GM19463 (cell line): ENCODE data around the gene SLC4A4.

Experiments
- ATAC-seq: cut with Tn5 transposase; IDR thresholded peaks from one replicate; pipeline ENCODE4 v1.9.1; 2021; ENCODE audit warnings: mild to moderate bottlenecking, moderate library complexity; ENCODE audit not compliant: unreplicated experiment

The SLC4A4 gene

DNA sequence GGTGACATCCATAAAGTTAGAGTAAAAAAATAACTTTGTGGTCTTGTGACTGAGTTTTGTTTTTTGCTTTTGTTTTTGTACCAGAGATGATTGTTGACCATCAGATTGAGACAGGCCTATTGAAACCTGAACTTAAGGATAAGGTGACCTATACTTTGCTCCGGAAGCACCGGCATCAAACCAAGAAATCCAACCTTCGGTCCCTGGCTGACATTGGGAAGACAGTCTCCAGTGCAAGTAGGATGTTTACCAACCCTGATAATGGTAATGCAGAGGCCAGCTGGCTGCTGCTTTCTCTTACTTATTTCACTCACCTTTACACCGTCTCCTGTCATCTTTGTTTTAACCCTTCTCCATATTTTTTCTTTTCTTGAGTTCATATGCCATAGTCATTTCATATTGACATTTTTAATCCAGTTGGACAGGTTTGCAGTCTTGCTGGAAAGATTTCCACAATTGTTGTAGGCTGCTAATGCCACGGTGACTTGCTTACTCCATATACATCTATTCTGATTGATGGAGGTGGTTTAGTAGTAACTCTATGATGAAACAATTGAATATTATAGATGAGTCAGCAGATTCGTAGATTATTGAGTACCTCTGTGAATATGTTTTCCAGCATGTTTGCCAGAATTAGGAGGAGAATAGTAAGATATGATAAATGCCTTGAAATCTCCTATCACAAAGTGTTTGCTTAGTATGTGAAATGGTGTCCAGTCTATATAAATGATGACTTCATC is 18.3 kb downstream of the SLC4A4 start:
- ATAC-seq: no peak

DNA sequence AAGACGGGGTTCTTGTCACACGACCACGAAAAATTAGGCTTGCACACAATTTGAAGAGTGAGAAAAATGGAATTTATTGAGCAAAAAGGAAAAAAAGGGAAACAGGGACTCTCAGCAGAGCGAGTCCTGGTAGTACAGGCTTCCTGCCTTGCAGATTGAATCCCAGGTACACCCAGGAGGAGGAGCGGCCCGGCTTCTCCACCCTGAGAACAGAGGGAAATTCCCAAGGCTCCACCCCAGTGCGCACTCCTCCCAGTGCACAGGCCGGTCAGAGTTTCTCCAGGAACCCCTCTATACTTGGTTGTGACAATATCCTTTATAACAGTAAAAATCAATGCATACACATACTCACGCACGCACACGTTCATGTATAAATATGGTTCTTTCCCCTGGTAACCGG is 22.0 kb downstream of the SLC4A4 start:
- ATAC-seq: no peak

DNA sequence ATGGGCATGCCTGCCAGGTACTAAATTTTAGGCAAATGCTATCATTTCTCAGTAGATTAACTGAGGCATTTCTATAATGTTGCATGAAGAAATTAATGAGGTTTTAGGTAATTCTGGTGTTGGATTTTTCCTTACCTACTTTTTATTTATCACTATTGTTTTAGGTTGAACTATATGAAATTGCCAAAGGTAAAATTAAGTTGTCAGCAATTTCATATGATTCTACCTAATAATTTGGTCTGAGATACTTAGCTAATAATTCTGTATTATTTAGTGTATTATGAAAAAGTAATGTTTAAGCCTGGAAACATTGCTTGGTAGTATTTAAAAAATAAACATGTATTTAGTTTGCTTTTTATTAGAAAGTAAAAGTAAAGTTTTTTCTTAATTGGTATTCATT is 22.7 kb downstream of the SLC4A4 start:
- no peak for ATAC-seq

DNA sequence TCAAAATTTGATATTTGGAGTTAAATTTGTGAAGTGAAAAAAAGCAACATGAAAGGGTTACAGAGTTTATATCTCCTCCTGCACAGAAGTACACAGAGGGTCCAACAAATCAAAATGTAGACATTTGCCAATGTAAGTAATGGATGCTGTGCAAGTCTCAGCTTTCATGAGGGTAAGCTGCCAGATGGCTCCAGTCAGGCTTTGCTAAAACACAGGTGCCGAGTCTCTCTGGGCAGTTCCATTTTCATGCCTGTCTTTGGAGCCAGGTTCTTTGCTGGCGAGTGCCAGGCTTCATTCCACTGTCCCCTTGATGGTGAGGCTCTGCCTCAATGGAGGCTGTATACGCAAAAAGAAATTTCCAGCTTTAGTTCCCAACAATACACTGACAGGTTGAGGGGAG is 27.9 kb downstream of the SLC4A4 start:
- no peak for ATAC-seq

DNA sequence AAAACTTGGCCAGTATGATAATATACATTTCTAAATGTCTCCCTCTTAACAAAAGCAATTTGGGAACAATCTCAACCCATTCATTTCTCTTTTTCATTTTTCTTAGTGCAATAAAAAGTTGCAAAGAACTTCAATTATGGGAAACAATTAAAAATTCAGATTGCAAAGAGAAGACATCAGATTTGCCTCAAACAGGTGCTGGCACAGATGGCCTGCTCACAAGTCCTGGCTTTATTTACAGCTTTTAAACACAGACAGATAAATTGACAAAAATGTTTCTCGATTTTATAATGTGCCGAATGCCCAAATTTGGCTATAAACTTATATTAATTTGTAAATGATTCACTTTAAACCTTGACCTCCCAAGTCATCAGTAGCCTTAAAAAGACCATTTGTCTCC is 28.7 kb downstream of the SLC4A4 start:
- ATAC-seq: no peak

DNA sequence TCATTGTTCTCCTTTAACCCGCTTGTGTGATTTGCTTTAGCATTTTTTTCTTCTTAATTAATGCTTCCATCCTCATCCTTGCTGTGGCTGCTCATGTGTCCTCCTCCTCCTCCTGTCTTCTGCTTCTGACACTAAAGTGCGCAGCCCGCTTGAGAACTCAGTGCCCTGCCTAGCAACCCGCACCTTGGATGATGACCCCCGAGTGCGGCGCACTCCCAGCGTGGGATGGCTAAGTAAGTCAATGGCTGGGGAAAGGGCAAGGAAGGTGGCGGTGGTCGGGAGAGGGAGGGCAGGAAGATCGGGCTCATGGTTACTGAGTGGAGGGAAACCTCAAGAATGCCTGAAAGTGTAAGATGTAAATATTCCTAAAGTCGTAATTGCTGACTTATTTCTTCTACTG is 30.1 kb downstream of the SLC4A4 start:
- no peak for ATAC-seq

DNA sequence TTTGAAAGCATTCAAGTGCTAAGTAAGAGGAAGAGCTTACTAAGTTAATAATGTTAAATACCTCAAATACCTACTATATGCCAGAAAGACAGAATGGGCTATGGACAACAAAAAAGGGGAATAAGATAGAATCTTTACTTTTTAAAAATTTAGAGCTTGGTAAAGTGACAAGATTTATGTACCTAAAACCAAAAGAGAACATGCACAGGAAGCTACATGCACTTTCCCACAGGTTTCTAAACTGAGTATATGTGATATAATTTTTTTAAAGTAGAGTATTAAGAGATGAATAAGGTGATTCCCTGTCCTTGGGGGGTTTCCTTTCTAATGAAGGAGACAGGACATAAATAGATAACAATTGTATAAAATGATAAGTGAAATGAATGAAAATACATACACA is 30.7 kb downstream of the SLC4A4 start:
- ATAC-seq: no peak

DNA sequence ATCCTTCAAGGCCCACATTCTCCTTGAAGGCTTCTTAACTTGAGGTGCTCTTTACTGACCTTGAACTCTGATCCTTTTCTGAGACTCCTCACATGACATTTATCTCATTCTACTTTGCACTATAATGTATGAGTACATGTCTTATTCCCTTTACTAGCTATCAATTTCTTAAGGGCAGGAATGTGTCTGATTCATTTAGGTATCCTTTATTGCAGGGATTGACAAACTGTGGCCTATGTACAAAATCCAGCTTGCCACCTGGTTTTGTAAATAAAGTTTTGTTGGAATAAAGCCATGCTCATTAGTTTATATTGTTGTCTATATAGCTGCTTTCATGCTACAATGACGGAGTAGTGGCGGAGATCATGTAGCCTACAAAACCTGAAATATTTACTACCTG is 36.7 kb downstream of the SLC4A4 start:
- ATAC-seq: no peak

DNA sequence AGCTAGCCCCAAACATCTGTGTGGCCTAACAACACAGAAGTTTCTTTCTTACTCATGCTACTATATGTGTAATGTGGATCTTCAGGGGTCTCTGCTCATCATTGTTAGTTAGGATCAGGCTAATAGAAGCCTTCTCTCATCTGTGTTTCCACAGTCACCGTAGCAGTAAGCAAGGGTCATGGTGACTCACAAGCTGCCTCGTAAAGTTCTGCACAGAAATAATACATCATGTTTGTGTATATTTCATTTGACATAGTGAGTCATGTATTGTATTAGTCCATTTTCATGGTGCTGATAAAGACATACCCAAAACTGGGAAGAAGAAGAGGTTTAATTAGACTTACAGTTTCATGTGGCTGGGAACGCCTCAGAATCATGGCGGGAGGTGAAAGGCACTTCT is 38.7 kb downstream of the SLC4A4 start:
- no peak for ATAC-seq

DNA sequence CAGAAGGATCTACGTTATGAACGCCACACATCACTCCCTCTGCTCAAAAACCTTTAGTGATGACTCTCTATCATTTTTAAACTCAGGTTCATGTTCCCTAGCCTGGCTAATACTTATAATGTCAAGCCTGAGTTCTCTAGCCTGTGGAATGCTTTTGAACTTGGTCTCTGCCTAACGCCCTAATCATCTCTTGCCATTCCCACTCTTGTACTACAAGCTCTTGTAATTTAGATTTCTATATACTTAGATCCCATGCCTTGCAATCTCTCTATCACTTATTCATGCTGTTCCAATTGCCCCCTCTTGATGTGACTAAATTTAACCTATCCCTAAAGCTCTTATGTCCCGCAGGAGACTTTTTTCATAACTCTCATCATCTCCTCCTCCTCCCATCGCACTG is 40.3 kb downstream of the SLC4A4 start:
- ATAC-seq: no peak

DNA sequence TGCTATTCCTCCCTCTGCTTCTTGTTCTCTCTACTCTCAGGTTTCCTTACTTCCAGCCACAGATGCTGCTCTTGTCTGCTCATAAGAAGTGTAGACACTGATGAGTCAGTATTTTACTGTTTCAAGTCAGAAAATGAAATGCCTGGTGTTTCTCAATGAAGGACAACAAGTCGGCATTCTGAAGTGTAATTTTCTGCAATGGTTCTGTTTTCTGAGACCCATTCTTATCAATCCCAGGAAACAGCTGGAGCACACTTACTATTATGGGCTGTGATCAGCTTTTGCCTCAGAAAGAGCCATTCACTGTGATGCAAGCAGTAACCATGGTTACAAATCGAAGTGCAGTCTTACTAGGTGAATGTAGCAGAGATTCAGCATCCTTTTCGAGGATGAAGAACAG is 42.0 kb downstream of the SLC4A4 start:
- ATAC-seq: no peak

DNA sequence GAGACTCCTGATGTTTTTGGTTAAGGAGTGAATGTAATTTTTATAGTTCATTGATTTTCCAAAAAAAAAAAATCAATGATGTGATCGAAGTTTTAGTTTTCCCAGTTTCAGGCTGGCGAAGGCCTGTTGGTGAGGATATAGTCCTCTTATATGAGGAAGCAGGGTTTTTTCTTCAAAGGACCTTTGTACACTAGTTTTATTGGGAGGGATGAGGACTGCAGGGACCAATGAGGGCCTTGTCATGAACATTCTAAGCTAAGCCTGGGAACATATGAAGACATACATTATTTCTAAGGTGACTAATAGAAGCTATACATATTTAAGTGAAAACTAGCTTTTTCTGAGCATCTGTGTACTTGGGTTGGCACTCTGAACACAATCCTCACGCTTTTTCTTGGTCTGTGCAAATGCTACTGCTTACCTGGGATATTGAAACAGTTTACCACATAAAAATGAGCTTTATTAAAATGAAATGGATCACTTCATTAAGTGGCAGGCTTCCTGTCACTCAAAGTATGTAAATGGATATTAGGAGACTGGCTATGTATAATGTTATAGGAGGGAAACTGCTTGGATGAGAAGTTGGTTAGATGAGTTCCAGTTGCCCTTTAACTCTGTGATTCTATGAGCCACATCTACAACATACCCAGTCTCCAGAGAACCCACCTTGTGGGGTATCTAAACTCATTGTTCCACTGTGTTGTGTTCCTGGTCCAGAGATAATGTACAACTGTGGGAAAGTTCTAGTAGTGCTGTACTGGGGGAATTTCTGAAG is 43.5 kb downstream of the SLC4A4 start:
- ATAC-seq: no peak

DNA sequence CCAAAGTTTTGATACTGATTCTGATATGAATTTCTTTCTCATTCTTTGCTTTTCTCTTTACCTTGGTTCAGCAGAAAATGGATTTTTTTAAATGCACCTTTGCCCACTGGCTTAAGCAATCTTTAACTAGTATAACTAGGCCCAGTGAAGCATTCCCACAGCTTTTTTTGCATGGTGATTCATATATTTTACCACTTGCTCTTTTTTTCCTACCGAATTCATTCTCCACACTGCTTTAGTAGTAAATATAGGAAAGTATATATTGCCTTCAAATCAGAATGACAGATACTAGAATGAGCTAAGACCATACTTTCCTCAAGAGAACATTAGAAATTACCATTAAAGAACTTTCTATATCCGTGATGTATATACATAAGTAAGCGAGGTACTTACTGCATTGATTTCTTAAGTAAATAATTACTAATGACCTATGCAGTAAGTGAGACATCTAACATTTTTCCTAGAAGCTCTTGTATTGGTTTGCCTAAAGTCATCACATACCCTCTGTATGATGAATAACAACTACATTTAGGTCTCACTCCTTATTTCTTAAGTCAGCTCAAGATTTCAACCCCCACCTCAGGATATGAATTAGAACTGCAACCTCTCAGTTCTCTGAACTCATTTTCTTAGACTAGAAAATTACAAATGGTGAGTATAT is 44.2 kb downstream of the SLC4A4 start:
- ATAC-seq: no peak

DNA sequence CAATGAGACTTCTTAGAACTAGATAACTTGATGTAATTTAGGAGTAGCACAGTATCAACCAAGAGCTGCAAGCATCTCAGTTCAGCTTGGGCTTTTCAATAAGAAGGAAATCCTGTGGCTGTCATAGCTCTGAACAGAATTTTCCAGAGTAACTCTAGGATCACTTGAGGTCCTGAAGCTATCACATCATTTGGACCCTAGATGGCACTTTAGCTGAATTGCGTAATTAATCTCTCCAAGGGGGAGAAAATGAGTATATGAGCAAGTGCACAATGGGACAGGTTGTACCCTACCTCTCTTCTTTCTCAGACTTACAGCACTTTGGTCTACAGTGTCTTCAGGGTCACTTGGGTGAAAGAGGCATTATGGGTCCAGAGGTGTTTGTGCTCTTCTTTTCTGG is 45.2 kb downstream of the SLC4A4 start:
- no peak for ATAC-seq

DNA sequence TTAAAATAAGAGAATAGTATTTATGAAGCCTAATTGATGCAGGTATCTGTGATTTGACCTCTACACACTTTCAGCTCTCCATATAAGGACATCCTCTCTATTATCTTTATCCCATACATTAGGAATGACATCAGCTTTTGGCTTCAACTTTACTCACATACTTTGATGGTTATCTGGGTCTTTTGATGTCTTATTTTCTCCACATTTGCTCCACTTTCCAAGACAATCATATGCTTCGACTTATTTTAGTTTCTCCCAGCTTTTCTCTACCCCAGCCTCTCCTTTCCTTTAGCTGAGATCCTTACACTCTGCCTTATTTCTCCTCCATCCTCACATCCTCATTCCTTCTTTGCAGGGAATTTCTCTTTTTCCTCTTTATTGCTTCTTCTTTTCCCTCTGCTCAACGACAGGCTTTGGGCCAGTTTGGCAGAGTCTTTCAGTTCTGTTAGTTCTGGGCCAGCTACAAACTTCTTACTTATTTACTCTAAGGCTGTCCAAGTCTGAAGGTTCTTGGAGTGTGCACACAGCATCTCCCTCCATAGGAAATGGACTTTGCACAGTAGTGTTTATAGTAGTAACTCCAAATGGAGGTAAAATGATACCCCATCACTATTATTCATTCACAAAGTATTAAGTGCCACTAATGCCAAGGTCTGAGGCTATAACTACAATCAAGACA is 50.5 kb downstream of the SLC4A4 start:
- ATAC-seq: no peak

DNA sequence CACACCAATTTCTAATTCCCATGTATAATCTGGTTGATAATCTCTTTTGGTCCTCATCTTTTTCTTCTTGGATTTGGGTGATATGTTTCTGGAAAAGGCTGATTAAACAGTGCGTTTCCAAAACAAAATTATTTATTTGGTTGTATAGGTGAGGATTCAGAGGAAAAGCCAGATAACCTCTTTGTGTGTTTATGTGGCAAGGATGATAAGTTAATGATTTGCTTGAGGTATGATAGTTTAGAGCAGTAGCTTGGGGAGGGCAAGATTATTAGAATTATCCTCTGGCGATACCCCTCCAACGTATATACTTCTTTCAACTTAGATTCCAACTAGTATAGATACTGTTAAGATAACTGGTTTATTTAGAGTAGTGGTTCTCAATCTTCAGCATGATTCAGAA is 53.3 kb downstream of the SLC4A4 start:
- ATAC-seq: no peak

DNA sequence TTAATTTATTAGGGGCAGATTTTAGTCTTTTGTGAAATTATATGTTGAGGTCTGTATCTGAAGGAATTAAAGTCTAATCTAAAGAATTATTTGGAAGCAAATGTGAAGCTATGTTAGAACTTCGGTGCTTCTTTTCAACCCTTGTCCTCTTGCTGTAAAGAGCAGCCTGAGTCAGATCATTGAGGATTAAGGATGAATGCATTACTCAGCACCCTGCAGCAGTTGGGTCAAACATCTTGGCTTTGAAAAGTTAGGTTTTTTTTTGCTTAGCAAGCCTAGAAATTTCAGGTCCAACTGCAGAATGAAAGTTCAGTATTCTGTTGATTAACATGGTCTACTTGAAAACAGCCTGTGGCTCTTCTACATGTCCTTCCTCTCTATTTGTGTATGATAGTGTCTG is 57.6 kb downstream of the SLC4A4 start:
- ATAC-seq: no peak

DNA sequence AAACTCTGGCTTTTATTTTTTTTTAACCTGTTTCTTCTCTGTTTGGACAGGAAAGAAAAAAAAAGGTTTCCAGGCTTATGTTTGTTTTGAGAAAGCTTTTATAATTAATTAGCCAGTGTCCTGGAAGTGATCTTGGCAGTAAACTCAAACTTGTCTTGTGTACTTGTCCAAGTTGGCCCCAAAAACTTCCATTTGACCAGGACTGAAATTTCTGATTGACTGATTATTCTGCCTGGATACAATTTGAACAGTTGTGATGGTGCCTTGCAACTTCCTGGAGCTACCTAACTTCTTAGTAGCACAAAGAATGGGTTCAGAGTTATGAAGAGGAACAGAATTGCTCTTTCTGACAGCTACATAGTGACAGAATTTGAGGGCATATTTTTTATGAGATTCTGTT is 62.0 kb downstream of the SLC4A4 start:
- no peak for ATAC-seq

DNA sequence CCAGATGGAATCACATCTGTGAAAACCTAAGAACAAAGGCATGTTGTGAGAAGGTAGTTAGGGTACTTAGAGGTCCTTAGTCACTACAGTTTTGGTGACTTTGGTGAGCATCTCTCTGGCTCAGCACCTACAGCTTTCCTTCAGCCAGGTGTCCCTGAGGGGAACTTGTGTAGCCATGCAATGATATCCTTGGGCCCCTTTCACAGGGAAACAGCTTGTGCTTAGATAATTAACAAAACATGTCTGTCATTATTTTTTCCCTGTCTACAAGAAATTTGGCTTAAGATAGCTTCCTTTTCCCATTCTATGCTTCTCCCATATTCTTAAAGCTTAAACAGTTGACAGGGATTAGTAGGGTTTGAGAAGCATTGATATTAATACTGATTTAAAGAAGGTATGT is 63.8 kb downstream of the SLC4A4 start:
- no peak for ATAC-seq

DNA sequence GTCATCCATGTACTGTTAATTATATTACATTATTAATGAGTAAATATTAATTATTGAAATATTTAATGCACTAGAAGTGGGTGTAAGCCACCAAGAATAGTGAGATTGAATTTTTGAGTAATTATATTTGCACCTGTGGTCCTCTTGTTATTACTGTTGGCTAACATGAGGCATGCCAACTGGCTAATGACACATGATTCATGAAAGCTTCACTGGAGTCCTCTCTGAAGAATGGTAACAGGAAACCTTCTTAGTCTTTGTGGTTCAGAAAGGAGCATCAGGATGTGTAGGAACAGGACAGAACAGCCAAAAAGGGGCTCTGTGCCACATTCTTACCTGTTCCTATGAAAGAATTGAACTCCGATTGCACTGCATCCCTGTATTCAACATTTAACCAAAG is 65.2 kb downstream of the SLC4A4 start:
- ATAC-seq: no peak

DNA sequence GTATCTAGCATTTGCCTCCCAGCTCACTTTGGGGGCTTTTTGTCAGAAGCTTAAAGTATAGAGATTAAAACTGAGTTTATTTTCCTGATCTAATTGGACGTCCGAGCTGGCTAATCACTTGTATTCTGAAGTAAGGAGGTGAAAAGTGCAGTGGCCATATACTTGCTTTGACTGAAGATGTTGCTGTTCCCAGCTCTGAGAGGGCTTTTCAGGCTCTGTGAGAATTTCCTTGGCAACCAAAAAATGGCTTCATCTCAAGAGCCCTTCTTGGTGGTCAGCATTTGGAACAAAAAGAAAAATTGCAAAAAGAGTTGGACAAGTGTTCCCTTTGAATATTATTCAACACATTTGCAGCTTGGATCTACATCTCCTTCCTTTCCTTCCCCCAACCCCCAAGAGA is 67.0 kb downstream of the SLC4A4 start:
- no peak for ATAC-seq
